ENCODE results near the gene FAM98C. TPM values are rescaled to one million over a fixed set of nuclear protein-coding genes. Genes with fewer than 3 reads are reported as not detected.

Gene FAM98C
- total RNA-seq (9.0 TPM), polyA plus RNA-seq (ENCODE audit: insufficient read depth in 1 of 8, insufficient read length in 8 of 8, low replicate concordance in 1 of 8) (10 to 100 TPM in 3 of 8 donors, 1 to 10 TPM in 5; 8.0 to 15.4 (median 9.7) TPM)
- long read RNA-seq, donor 1, transcript FAM98C-201 (8 exons, 1,271 nt) = major isoform, 8 of 8 reads
- long read RNA-seq, donor 1, partial matches to known transcripts = 0 of 8 reads
- long read RNA-seq, donor 1, other reads (novel, unspliced or antisense) = 0 of 8 reads
- long read RNA-seq, donor 2 = 0 reads
- long read RNA-seq, donor 3, partial matches to known transcripts = 0 of 3 reads
- long read RNA-seq, donor 3, other reads (novel, unspliced or antisense) = 0 of 3 reads
- long read RNA-seq, donor 4, partial matches to known transcripts = 0 of 2 reads
- long read RNA-seq, donor 4, other reads (novel, unspliced or antisense) = 0 of 2 reads
- long read RNA-seq, donor 5, transcript FAM98C-201 (8 exons, 1,271 nt) = major isoform, 5 of 6 reads
- long read RNA-seq, donor 5, partial matches to known transcripts = 0 of 6 reads
- long read RNA-seq, donor 5, other reads (novel, unspliced or antisense) = 0 of 6 reads
- long read RNA-seq, donor 6, partial matches to known transcripts = 0 of 3 reads
- long read RNA-seq, donor 6, other reads (novel, unspliced or antisense) = 0 of 3 reads
- long read RNA-seq, donor 7, partial matches to known transcripts = 0 of 1 reads
- long read RNA-seq, donor 7, other reads (novel, unspliced or antisense) = 0 of 1 reads
- long read RNA-seq, donor 8, partial matches to known transcripts = 0 of 1 reads
- long read RNA-seq, donor 8, other reads (novel, unspliced or antisense) = 0 of 1 reads
- long read RNA-seq, donor 9, partial matches to known transcripts = 0 of 2 reads
- long read RNA-seq, donor 9, other reads (novel, unspliced or antisense) = 0 of 2 reads
- long read RNA-seq, donor 10, partial matches to known transcripts = 0 of 4 reads
- long read RNA-seq, donor 10, other reads (novel, unspliced or antisense) = 0 of 4 reads
- long read RNA-seq, donor 11, partial matches to known transcripts = 0 of 1 reads
- long read RNA-seq, donor 11, other reads (novel, unspliced or antisense) = 0 of 1 reads

DNA sequence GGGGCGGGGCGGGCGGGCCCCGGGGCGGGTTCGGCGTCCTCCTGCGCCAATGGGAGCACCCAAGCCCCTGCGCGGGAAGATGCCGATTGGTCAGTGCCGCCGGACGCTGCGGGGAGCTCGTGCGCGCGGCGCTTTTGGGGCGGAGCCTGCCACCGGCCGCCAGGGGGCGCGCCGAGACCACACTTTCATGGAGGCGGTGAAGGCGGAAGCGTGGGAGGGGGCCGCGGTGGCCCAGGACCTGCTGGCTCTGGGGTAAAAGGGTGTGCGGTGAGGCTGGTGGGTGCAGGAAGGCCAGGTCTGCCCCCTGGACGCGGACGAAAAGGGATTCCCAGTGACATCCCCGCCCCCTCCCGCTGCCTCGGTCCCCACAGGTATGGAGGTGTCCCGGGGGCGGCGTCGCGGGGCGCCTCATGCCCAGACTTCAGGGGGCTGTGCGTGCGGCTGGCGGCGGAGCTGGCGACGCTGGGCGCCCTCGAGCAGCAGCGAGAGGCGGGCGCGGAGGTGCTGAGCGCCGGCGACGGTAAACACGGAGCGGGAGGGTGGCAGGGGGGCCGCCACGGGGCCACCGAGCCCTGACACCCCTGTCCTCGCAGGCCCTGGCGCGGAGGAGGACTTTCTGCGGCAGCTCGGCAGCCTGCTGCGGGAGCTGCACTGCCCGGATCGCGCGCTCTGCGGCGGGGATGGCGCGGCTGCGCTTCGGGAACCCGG lies at the start of gene FAM98C:
TSS of gene FAM98C (plus strand) at position 127 of the 708 bp plus-strand sequence. CDS start at position 188, 61 bp downstream.
- Histone ChIP-seq H3K27me3 (ENCODE audit: control insufficient read depth, insufficient read depth, low read length) (peaks cover 18% of the 10 kb centered on the region), H3K36me3 (ENCODE audit: control insufficient read depth, insufficient read depth, low read length) (peaks cover 17% of the 10 kb centered on the region), H3K9me3 (replicated peaks; ENCODE audit: control insufficient read depth, low read depth, low read length) (no peaks in the 10 kb centered on the region), H3K4me3 (ENCODE audit: low read length) (peak within 1 kb of the TSS; percentile 83), H3K4me1 (ENCODE audit: control insufficient read depth, insufficient read depth, low read length) (peaks cover 8% of the 10 kb centered on the region), H3K27ac (ENCODE audit: low read length) (peak within 1 kb of the TSS; percentile 40)
- WGBS (ENCODE audit: insufficient coverage) = under 1% methylated on average over 82 of the region's 82 CpGs
- peak; percentile 99 for DNase-seq

DNA sequence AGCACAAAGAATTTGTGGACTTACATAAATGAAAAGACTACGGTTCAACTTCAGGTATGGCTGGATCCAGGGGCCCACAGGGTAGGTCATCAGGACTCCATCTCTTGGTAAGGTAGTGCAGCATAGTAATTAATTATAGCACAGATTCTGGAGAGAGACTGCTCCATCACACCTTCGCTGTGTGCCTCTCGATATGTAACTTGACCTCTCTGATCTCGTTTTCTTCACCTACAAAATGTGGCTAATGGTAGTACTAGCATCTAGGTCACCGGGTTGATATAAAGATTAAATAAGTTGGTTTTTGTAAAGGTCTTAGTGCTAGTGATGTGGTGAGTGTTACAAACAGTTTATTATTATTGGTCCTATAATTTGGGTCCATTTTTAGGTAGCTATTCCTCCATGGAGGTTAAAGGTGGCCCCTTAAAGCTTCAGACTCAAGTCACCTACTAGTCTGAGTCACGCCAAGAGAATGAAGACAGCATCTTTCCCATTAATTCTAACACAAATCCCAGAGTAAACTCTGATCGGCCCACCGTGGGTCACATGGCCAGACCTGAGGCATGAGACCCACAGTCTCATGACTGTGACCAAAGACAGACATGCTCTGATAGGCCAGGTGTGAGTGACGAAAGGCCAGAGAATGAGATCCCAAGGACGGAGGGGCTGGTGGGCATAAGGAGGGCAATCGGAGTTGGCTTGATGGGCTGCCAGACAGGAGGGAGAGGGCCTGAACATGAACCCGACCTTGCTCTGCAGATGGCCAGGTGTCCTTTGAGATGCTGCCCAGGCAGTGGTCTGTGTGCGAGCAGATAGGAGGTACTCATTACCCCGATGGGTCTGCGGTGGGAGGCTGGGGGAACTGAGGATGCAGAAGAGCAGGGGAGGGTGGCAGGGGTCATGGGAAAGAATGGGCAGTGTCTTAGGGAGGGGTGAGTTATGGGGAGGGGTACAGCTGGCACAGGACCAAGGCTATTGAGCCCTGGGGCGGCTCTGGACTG lies 46.9 kb upstream of the FAM98C start:
- no peak for DNase-seq
- no peak overlapping the region for H3K4me3 ChIP-seq (ENCODE audit: low read length)
- H3K36me3 ChIP-seq (ENCODE audit: control insufficient read depth, insufficient read depth, low read length) = no peaks in the 10 kb centered on the region
- H3K9me3 ChIP-seq (replicated peaks; ENCODE audit: control insufficient read depth, low read depth, low read length) = no peaks in the 10 kb centered on the region
- peaks cover 48% of the 10 kb centered on the region for H3K27me3 ChIP-seq (ENCODE audit: control insufficient read depth, insufficient read depth, low read length)
- WGBS (ENCODE audit: insufficient coverage) = 81% methylated on average over 12 of the region's 16 CpGs
- H3K4me1 ChIP-seq (ENCODE audit: control insufficient read depth, insufficient read depth, low read length) = peaks cover 5% of the 10 kb centered on the region
- no peak overlapping the region for H3K27ac ChIP-seq (ENCODE audit: low read length)

DNA sequence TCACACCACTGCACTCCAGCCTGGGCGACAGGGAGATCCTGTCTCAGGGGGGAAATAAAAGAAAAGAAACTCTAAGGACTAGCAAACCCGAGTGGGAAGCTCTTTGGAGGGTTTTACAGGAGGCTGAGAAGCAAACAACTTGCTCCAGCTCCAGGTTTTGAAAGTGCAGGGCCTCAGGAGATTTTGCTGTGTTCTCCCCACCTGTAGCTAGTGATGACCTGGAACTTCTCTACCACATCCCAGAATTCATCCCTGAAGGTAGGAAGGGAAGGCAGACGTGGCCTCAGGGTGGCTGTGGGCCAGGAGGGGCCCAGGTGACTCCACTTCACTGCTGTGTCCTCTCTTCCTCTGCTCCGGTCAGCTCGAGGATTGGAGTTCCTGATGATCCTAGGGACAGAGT lies 44.8 kb upstream of the FAM98C start:
- Histone ChIP-seq H3K27me3 (ENCODE audit: control insufficient read depth, insufficient read depth, low read length) (peaks cover 64% of the 10 kb centered on the region), H3K9me3 (replicated peaks; ENCODE audit: control insufficient read depth, low read depth, low read length) (no peaks in the 10 kb centered on the region), H3K27ac (ENCODE audit: low read length) (no peak overlapping the region), H3K4me3 (ENCODE audit: low read length) (no peak overlapping the region), H3K36me3 (ENCODE audit: control insufficient read depth, insufficient read depth, low read length) (no peaks in the 10 kb centered on the region), H3K4me1 (ENCODE audit: control insufficient read depth, insufficient read depth, low read length) (peaks cover 17% of the 10 kb centered on the region)
- WGBS (ENCODE audit: insufficient coverage) = 26% methylated on average over 4 of the region's 5 CpGs
- no peak for DNase-seq

DNA sequence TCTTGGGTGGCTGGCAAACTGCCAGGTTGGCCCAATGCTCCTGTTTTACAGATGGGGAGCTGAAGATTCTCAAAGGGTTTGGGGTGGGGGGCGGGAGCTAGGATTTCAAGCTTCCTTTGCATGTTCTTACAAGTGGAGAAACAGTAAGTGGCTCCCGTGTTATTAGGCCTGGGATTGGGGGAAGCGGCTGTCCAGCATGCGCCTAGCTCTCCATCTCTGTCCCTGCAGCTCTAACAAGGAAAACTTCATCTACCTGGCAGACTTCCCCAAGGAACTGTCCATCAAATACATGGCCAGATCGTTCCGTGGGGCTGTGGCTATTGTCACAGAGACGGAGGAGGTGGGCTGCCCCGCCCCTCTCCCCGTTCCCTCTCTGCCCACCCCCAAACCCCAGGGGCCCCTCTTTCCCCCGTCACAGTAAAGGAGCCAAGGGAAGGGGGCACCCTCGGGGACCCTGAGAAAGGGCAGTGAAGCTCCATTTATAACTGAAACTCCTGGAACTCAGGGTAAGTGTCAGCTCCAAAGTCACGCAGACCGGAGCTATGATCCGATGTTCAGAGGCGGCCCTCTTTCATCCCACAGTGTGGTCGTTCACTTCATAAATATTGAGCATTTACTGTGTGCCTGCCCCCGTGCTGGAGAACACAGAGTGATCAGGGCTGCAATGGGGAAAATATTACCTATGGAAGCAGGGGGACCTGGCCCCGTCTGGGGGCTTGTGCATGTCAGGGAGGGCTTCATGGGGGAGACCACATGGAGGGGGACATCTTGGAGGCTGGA lies 43.5 kb upstream of the FAM98C start:
- Histone ChIP-seq H3K4me1 (ENCODE audit: control insufficient read depth, insufficient read depth, low read length) (peaks cover 17% of the 10 kb centered on the region), H3K27ac (ENCODE audit: low read length) (no peak overlapping the region), H3K27me3 (ENCODE audit: control insufficient read depth, insufficient read depth, low read length) (peaks cover 66% of the 10 kb centered on the region), H3K9me3 (replicated peaks; ENCODE audit: control insufficient read depth, low read depth, low read length) (no peaks in the 10 kb centered on the region), H3K36me3 (ENCODE audit: control insufficient read depth, insufficient read depth, low read length) (no peaks in the 10 kb centered on the region), H3K4me3 (ENCODE audit: low read length) (no peak overlapping the region)
- DNase-seq = no peak
- 51% methylated on average over 5 of the region's 18 CpGs for WGBS (ENCODE audit: insufficient coverage)

DNA sequence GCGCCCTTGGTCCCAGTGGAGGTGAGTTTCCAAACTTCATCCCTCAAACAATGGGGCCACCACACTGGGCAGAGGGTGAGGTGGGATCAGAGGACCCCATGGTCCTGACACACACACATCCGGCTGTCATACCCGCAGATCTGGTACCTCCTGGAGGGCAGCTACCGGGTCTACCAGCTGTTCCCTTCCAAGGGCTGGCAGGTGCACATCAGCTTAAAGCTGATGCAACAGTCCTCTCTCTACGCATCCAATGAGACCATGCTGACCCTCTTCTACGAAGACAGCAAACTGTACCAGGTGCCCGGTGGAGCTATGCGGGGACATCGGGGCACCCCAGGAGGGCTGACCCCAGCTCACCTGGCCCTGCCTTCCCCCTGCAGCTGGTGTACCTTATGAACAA lies 42.5 kb upstream of the FAM98C start:
- peaks cover 17% of the 10 kb centered on the region for H3K4me1 ChIP-seq (ENCODE audit: control insufficient read depth, insufficient read depth, low read length)
- WGBS (ENCODE audit: insufficient coverage) = 78% methylated on average over 8 of the region's 9 CpGs
- no peaks in the 10 kb centered on the region for H3K36me3 ChIP-seq (ENCODE audit: control insufficient read depth, insufficient read depth, low read length)
- no peak overlapping the region for H3K27ac ChIP-seq (ENCODE audit: low read length)
- no peaks in the 10 kb centered on the region for H3K9me3 ChIP-seq (replicated peaks; ENCODE audit: control insufficient read depth, low read depth, low read length)
- H3K4me3 ChIP-seq (ENCODE audit: low read length) = no peak overlapping the region
- H3K27me3 ChIP-seq (ENCODE audit: control insufficient read depth, insufficient read depth, low read length) = peaks cover 63% of the 10 kb centered on the region
- DNase-seq = no peak

DNA sequence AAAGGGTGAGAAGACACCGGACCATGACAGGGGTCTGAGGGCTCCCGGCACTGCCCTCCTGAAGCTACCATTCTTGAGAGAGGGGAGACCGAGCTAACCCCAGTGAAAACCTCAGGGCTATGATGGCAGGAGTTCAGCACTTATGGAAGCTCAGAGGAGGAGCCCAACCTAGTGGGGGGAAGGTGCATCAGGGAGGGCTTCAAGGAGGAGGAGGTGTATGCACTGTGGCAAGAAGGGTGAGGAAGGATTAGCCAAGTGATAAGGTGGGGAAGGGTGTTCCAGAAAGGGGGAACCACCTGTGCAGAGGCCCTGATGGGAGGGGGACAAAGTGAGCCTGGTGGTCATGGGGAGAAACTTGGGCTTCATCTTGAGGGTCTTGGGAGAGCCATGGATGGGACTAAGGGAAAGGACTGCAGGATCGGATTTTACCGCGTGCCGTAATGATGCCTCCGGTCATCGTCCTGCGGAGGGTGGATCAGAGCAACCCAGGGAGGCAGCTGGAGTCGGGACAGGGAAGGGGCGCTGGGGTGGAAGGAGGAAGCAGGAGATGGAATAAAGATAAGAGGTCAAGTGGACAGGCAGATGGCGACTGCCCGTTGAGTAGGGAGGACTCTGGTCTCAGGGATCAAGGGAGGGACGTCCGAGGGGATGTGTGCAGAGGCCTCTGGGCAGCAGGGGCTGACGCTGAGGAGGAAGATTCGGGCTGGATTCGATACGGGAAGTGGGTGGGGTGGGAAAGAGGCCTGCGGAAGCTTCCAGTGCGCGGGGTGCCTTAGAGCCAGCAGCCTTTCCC lies 41.9 kb upstream of the FAM98C start:
- DNase-seq = no peak
- Histone ChIP-seq H3K36me3 (ENCODE audit: control insufficient read depth, insufficient read depth, low read length) (no peaks in the 10 kb centered on the region), H3K27ac (ENCODE audit: low read length) (no peak overlapping the region), H3K4me1 (ENCODE audit: control insufficient read depth, insufficient read depth, low read length) (peaks cover 17% of the 10 kb centered on the region), H3K9me3 (replicated peaks; ENCODE audit: control insufficient read depth, low read depth, low read length) (no peaks in the 10 kb centered on the region), H3K4me3 (ENCODE audit: low read length) (peak overlapping the region; percentile 48), H3K27me3 (ENCODE audit: control insufficient read depth, insufficient read depth, low read length) (peaks cover 66% of the 10 kb centered on the region)
- 17% methylated on average over 20 of the region's 23 CpGs for WGBS (ENCODE audit: insufficient coverage)

DNA sequence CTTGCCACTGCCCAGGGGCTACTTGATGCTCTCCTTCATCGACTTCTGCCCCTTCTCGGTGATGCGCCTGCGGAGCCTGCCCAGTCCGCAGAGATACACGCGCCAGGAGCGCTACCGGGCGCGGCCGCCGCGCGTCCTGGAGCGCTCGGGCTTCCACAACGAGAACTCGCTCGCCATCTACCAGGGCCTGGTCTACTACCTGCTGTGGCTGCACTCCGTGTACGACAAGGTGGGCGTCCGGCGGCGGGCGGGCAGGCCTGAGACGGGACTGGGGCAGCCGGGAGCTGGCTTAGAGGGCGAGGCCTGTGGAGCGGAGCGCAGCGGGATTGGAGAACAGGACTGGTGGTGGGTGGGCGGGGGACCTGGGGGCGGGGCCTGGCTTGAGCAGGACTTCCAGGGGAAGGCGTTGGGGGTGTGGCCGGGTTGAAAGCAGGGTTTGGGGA lies 41.2 kb upstream of the FAM98C start:
- DNase-seq = peak; percentile 81
- peak overlapping the region; percentile 48 for H3K4me3 ChIP-seq (ENCODE audit: low read length)
- H3K9me3 ChIP-seq (replicated peaks; ENCODE audit: control insufficient read depth, low read depth, low read length) = no peaks in the 10 kb centered on the region
- peaks cover 61% of the 10 kb centered on the region for H3K27me3 ChIP-seq (ENCODE audit: control insufficient read depth, insufficient read depth, low read length)
- H3K36me3 ChIP-seq (ENCODE audit: control insufficient read depth, insufficient read depth, low read length) = no peaks in the 10 kb centered on the region
- peaks cover 17% of the 10 kb centered on the region for H3K4me1 ChIP-seq (ENCODE audit: control insufficient read depth, insufficient read depth, low read length)
- no peak overlapping the region for H3K27ac ChIP-seq (ENCODE audit: low read length)
- WGBS (ENCODE audit: insufficient coverage) = under 1% methylated on average over 34 of the region's 37 CpGs
